WTC11 (cell line): Measurements from ENCODE around the gene CACNG4. TPM values are rescaled to one million over a fixed set of nuclear protein-coding genes. Genes with fewer than 3 reads are reported as not detected.

ENCODE experiments used
- ATAC-seq: fragments of 200-7000 bp; cut with Tn5 transposase; 2 replicates; pipeline ENCODE4 v1.10.0; 2021; ENCODE audit warnings: mild to moderate bottlenecking, moderate library complexity
- CTCF ChIA-PET: fragments of 300-600 bp; sonication (Branson Sonifier 250); formaldehyde crosslinking; loops from one replicate; lab custom pipeline; 2021; ENCODE audit warnings: antibody characterized with exemption; lab: Charles Lee
- POLR2A ChIA-PET: fragments of 350-600 bp; sonication (Branson Sonifier 250); formaldehyde crosslinking; loops from one replicate; lab custom pipeline; 2021; ENCODE audit warnings: antibody characterized with exemption; lab: Charles Lee
- DNase-seq: peaks from one replicate; pipeline ENCODE4 v3.0.0; 2021; ENCODE audit warnings: low spot score
- H3K27ac Mint-ChIP-seq: 2 replicates; pipeline ENCODE4 v1.8.0; 2021; ENCODE audit warnings: mixed read lengths
- H3K27me3 Mint-ChIP-seq: 2 replicates; pipeline ENCODE4 v1.8.0; 2021; ENCODE audit warnings: low read depth, mild to moderate bottlenecking, moderate library complexity, mixed read lengths
- H3K36me3 Mint-ChIP-seq: 2 replicates; pipeline ENCODE4 v1.8.0; 2021; ENCODE audit warnings: mixed read lengths
- H3K4me1 Mint-ChIP-seq: 2 replicates; pipeline ENCODE4 v1.8.0; 2022; ENCODE audit warnings: mixed read lengths
- H3K4me3 Mint-ChIP-seq: 2 replicates; pipeline ENCODE4 v1.8.0; 2021; ENCODE audit warnings: mild to moderate bottlenecking, moderate library complexity, mixed read lengths
- H3K9me3 Mint-ChIP-seq: 2 replicates; pipeline ENCODE4 v1.8.0; 2021; ENCODE audit warnings: mixed read lengths
- AR ChIP-seq: fragments of 250-450 bp; sonication (Bioruptor Pico); IDR thresholded peaks from 2 replicates; pipeline ENCODE4 v1.9.0; 2021; ENCODE audit warnings: mild to moderate bottlenecking
- ATF2 ChIP-seq: sonication (generic); formaldehyde crosslinking; IDR thresholded peaks from 2 replicates; pipeline ENCODE4 v1.8.1; 2022; ENCODE audit warnings: low read depth, missing genetic modification reagents, borderline replicate concordance
- CBFB ChIP-seq: sonication (generic); formaldehyde crosslinking; IDR thresholded peaks from 2 replicates; pipeline ENCODE4 v1.8.1; 2022; ENCODE audit warnings: mild to moderate bottlenecking, low read depth, missing genetic modification reagents
- CTCF ChIP-seq: fragments of 200-600 bp; IDR thresholded peaks from 2 replicates; pipeline ENCODE4 v1.8.0; 2022; ENCODE audit warnings: antibody characterized with exemption
- E2F1 ChIP-seq: sonication (generic); formaldehyde crosslinking; IDR thresholded peaks from 2 replicates; pipeline ENCODE4 v1.8.0; 2022; ENCODE audit warnings: mild to moderate bottlenecking, missing genetic modification reagents
- E2F5 ChIP-seq: sonication (generic); formaldehyde crosslinking; IDR thresholded peaks from 2 replicates; pipeline ENCODE4 v1.8.1; 2022; ENCODE audit warnings: mild to moderate bottlenecking, moderate library complexity, missing genetic modification reagents
- GABPB1 ChIP-seq: sonication (generic); formaldehyde crosslinking; IDR thresholded peaks from 2 replicates; pipeline ENCODE4 v1.8.1; 2023; ENCODE audit warnings: mild to moderate bottlenecking, missing genetic modification reagents
- IRF2 ChIP-seq: sonication (generic); formaldehyde crosslinking; IDR thresholded peaks from 2 replicates; pipeline ENCODE4 v1.8.0; 2022; ENCODE audit warnings: low read depth, missing genetic modification reagents, borderline replicate concordance
- KAT7 ChIP-seq: sonication (generic); formaldehyde crosslinking; IDR thresholded peaks from 2 replicates; pipeline ENCODE4 v1.8.1; 2023; ENCODE audit warnings: missing genetic modification reagents, mild to moderate bottlenecking, borderline replicate concordance
- NFE2L1 ChIP-seq: sonication (generic); formaldehyde crosslinking; IDR thresholded peaks from 2 replicates; pipeline ENCODE4 v1.8.1; 2023; ENCODE audit warnings: missing genetic modification reagents
- NR2C2 ChIP-seq: sonication (generic); formaldehyde crosslinking; IDR thresholded peaks from 2 replicates; pipeline ENCODE4 v1.8.0; 2022; ENCODE audit warnings: mild to moderate bottlenecking, missing genetic modification reagents
- PREB ChIP-seq: sonication (generic); formaldehyde crosslinking; IDR thresholded peaks from 2 replicates; pipeline ENCODE4 v1.8.1; 2022; ENCODE audit warnings: mild to moderate bottlenecking, missing genetic modification reagents, moderate library complexity, borderline replicate concordance
- SMAD3 ChIP-seq: sonication (generic); formaldehyde crosslinking; IDR thresholded peaks from 2 replicates; pipeline ENCODE4 v1.8.0; 2022; ENCODE audit warnings: missing genetic modification reagents, mild to moderate bottlenecking, borderline replicate concordance
- SOX15 ChIP-seq: fragments of 250-450 bp; sonication (Bioruptor Pico); IDR thresholded peaks from 2 replicates; pipeline ENCODE4 v1.9.0; 2021; ENCODE audit warnings: mild to moderate bottlenecking
- STAT6 ChIP-seq: sonication (generic); formaldehyde crosslinking; conservative IDR thresholded peaks from 2 replicates; pipeline ENCODE4 v1.8.1; 2023; ENCODE audit warnings: mild to moderate bottlenecking, low read depth, missing genetic modification reagents, moderate library complexity
- USF1 ChIP-seq: sonication (generic); formaldehyde crosslinking; IDR thresholded peaks from 2 replicates; pipeline ENCODE4 v1.8.0; 2022; ENCODE audit warnings: mild to moderate bottlenecking, missing genetic modification reagents
- ZNF121 ChIP-seq: sonication (generic); formaldehyde crosslinking; IDR thresholded peaks from 2 replicates; pipeline ENCODE4 v1.8.0; 2023; ENCODE audit warnings: missing genetic modification reagents
- ZNF232 ChIP-seq: sonication (generic); formaldehyde crosslinking; IDR thresholded peaks from 2 replicates; pipeline ENCODE4 v1.8.0; 2022; ENCODE audit warnings: mild to moderate bottlenecking, missing genetic modification reagents
- ZNF263 ChIP-seq: sonication (generic); formaldehyde crosslinking; IDR thresholded peaks from 2 replicates; pipeline ENCODE4 v1.8.1; 2022; ENCODE audit warnings: low read depth, mild to moderate bottlenecking, moderate library complexity, missing genetic modification reagents
- total RNA-seq: library from RNA; stranded (reverse); gene quantifications from 3 replicates; pipeline ENCODE4 v1.2.3, GENCODE V29; 2021

Gene CACNG4
- total RNA-seq, 1 experiment from 2014 or later = 3.4 TPM

- TF ChIP-seq ATF2 (CRISPR knock-in tag) (no peak), E2F1 (CRISPR knock-in tag) (no peak), PREB (CRISPR knock-in tag) (no peak), KAT7 (CRISPR knock-in tag) (no peak), E2F5 (no peak), AR (CRISPR knock-in tag) (no peak), ZNF263 (CRISPR knock-in tag) (no peak), CBFB (CRISPR knock-in tag) (no peak), ZNF232 (CRISPR knock-in tag) (no peak), CTCF (no peak)
- TF ChIP-seq, all 79 proteins: peak for 0
These were observed 91.6 kb downstream of the CACNG4 start (continued) for GRCh38 chr17:67055811-67056745.

- Mint-ChIP-seq H3K4me1 (no peaks in the 10 kb centered on the region), H3K9me3 (peaks cover 6% of the 10 kb centered on the region), H3K4me3 (no peak overlapping the region), H3K27ac (no peak overlapping the region), H3K27me3 (no peaks in the 10 kb centered on the region), H3K36me3 (no peaks in the 10 kb centered on the region; the same call in 1 of the 2 replicates)
- no peak for ATAC-seq
- CTCF ChIA-PET = no interaction called here
- POLR2A ChIA-PET = no interaction called here
- no peak for DNase-seq
- no peak for TF ChIP-seq SOX15 (CRISPR knock-in tag)
- no peak for TF ChIP-seq ZNF121 (CRISPR knock-in tag)
- no peak for TF ChIP-seq GABPB1
- TF ChIP-seq STAT6 (CRISPR knock-in tag) = no peak
- no peak for TF ChIP-seq E2F1 (CRISPR knock-in tag)
- no peak for TF ChIP-seq IRF2
- no peak for TF ChIP-seq KAT7 (CRISPR knock-in tag)
- TF ChIP-seq NR2C2 = no peak
- TF ChIP-seq USF1 (CRISPR knock-in tag) = no peak
- TF ChIP-seq NFE2L1 (CRISPR knock-in tag) = no peak
- TF ChIP-seq SMAD3 (CRISPR knock-in tag) = no peak
These were observed 92.4 kb downstream of the CACNG4 start for GRCh38 chr17:67056746-67057490.
